ENCODE results near the gene C10orf62.

DNA sequence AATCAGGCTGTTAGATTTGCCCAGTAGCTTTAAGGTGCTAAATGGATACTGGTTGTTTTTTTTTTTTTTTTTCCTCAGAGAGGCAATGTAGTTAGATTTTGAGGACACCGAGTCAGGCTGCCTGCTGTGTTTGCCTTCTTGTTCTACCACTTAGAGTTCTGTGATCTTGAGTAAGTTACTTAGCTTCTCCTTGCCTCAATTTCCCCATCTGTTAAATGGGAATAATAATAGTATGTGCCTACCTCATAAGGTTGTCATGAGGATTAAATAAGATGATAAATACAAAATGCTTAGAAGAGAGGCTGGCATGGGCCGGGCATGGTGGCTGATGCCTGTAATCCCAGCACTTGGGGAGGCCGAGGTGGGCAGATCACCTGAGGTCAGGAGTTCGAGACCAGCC, 29.2 kb downstream of the C10orf62 start:
- TF ChIP-seq POLR2A (IDR thresholded peaks at IDR 0.05; ENCODE audit: low read depth, low read length) (no peak), TAF1 (IDR thresholded peaks at IDR 0.05; ENCODE audit: borderline replicate concordance, low read depth, low read length) (no peak)
